Ishikawa (cell line): ENCODE measurements around the gene FOXI2.

Experiments used
- CEBPB ChIP-seq: IDR thresholded peaks from 2 replicates; pipeline ENCODE4 v1.6.1; 2012
- CREB1 ChIP-seq: IDR thresholded peaks from 2 replicates; pipeline ENCODE4 v1.6.1; 2012; ENCODE audit warnings: low read depth
- EGR1 ChIP-seq: IDR thresholded peaks from 2 replicates; pipeline ENCODE4 v1.6.1; 2012
- EP300 ChIP-seq: IDR thresholded peaks from 2 replicates; pipeline ENCODE4 v1.6.1; 2012; ENCODE audit warnings: borderline replicate concordance
- FOXM1 ChIP-seq: IDR thresholded peaks from 2 replicates; pipeline ENCODE4 v1.6.1; 2012; ENCODE audit warnings: low read depth, borderline replicate concordance
- MAX ChIP-seq: IDR thresholded peaks from 2 replicates; pipeline ENCODE4 v1.6.1; 2012
- NFIC ChIP-seq: IDR thresholded peaks from 2 replicates; pipeline ENCODE4 v1.6.1; 2012
- RAD21 ChIP-seq: IDR thresholded peaks from 2 replicates; pipeline ENCODE4 v1.6.1; 2012; ENCODE audit warnings: low read depth
- TAF1 ChIP-seq: IDR thresholded peaks from 2 replicates; pipeline ENCODE4 v1.6.1; 2012; ENCODE audit warnings: low read depth, mild to moderate bottlenecking
- TCF12 ChIP-seq: IDR thresholded peaks from 2 replicates; pipeline ENCODE4 v1.6.1; 2012; ENCODE audit warnings: low read depth
- TEAD4 ChIP-seq: IDR thresholded peaks from 2 replicates; pipeline ENCODE4 v1.6.1; 2012
- USF1 ChIP-seq: IDR thresholded peaks from 2 replicates; pipeline ENCODE4 v1.6.1; 2012
- YY1 ChIP-seq: IDR thresholded peaks from 2 replicates; pipeline ENCODE4 v1.6.1; 2012; ENCODE audit warnings: low read depth
- TF ChIP-seq, protein P1 (sequence below): IDR thresholded peaks from 2 replicates; pipeline ENCODE4 v1.6.1; 2012; ENCODE audit warnings: low read depth, mild to moderate bottlenecking

The FOXI2 gene

GRCh38 chr10:127740596-127740995 lies 3.6 kb downstream of the FOXI2 start:
- no peak for TF ChIP-seq USF1
- TF ChIP-seq CEBPB = no peak
- TF ChIP-seq, protein P1, sequence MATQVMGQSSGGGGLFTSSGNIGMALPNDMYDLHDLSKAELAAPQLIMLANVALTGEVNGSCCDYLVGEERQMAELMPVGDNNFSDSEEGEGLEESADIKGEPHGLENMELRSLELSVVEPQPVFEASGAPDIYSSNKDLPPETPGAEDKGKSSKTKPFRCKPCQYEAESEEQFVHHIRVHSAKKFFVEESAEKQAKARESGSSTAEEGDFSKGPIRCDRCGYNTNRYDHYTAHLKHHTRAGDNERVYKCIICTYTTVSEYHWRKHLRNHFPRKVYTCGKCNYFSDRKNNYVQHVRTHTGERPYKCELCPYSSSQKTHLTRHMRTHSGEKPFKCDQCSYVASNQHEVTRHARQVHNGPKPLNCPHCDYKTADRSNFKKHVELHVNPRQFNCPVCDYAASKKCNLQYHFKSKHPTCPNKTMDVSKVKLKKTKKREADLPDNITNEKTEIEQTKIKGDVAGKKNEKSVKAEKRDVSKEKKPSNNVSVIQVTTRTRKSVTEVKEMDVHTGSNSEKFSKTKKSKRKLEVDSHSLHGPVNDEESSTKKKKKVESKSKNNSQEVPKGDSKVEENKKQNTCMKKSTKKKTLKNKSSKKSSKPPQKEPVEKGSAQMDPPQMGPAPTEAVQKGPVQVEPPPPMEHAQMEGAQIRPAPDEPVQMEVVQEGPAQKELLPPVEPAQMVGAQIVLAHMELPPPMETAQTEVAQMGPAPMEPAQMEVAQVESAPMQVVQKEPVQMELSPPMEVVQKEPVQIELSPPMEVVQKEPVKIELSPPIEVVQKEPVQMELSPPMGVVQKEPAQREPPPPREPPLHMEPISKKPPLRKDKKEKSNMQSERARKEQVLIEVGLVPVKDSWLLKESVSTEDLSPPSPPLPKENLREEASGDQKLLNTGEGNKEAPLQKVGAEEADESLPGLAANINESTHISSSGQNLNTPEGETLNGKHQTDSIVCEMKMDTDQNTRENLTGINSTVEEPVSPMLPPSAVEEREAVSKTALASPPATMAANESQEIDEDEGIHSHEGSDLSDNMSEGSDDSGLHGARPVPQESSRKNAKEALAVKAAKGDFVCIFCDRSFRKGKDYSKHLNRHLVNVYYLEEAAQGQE = no peak
- no peak for TF ChIP-seq NFIC
- no peak for TF ChIP-seq CREB1
- TF ChIP-seq TCF12 = no peak

DNA sequence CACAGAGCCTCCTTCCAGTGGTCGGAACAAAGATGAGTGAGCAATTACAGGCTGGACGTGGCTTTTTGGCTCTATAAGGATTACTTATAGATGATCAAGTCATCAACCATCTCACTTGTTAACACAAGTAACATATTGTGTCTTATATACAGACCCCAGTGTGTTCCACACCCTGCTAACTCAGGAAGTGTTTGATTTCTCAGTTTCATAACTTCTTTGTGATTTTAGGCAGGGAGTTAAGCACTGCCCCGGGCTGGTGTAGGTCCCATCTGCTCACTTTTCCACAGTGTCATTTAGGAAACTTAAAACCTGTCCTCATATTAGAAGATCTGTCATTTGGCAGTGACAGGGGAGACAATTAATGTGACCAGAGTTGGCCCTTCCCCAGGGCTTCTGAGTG lies 6.2 kb downstream of the FOXI2 start:
- TF ChIP-seq TEAD4 (no peak), FOXM1 (no peak), CREB1 (no peak), TCF12 (no peak), TAF1 (no peak), RAD21 (no peak)
- TF ChIP-seq, protein P1 = no peak

- TF ChIP-seq FOXM1 (no peak), EP300 (no peak), NFIC (no peak), USF1 (no peak), EGR1 (no peak)
- TF ChIP-seq, protein P1 = no peak
Observed at GRCh38 chr10:127744956-127745355, 8.0 kb downstream of the FOXI2 start.

DNA sequence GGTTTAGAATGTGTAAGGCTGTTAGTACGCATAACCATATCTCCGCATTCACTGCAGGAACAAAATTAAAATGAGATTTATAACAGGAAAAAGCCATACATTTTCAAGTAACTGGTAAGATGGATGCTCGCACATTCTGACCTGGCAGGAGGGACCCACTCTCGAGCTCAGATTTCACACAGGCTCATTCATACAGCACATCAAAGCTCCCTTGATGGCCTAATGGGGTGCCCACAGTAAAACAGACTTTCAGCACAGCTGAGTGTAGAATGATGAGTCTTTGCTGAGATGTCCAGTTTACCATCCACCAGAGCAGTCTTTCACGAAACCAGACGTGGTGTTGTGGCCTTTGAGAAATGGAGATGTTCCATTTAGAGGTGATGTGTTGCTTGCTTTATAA lies 8.9 kb downstream of the FOXI2 start:
- TF ChIP-seq EGR1 (no peak), CREB1 (no peak), MAX (no peak), TCF12 (no peak), NFIC (no peak), CEBPB (no peak), TEAD4 (no peak), RAD21 (no peak), YY1 (no peak), EP300 (no peak)
- TF ChIP-seq, protein P1 = no peak
